GM19397 (cell line): ENCODE data around the gene SLC39A6.
"Not testable (repeated sequence)": the region's sequence is repeated elsewhere in the genome, so short reads cannot be mapped to it uniquely, and the experiment has no call there.

Source experiments
- ATAC-seq: cut with Tn5 transposase; IDR thresholded peaks from one replicate; pipeline ENCODE4 v1.9.1; 2021; ENCODE audit warnings: mild to moderate bottlenecking, moderate library complexity; ENCODE audit not compliant: unreplicated experiment

SLC39A6 gene

GRCh38 chr18:36129300-36130038, at the start of gene SLC39A6, which contains the start of gene ELP2:
Gene SLC39A6, minus strand, starts transcription at chr18:36129340. Its CDS starts 2,333 bp downstream, at chr18:36127007.
Gene ELP2, plus strand, starts transcription at chr18:36129899. Its CDS starts 35 bp downstream, at chr18:36129934.
- peak; percentile 92 for ATAC-seq

GRCh38 chr18:36177913-36178312, 48.8 kb upstream of the SLC39A6 start:
- no peak for ATAC-seq

GRCh38 chr18:36176711-36177110, 47.6 kb upstream of the SLC39A6 start:
- no peak for ATAC-seq

GRCh38 chr18:36176177-36176584, 47.0 kb upstream of the SLC39A6 start:
- ATAC-seq = no peak

- ATAC-seq = no peak
These were observed 46.3 kb upstream of the SLC39A6 start for GRCh38 chr18:36175481-36175880.

- ATAC-seq = no peak
These were observed 40.8 kb upstream of the SLC39A6 start for GRCh38 chr18:36169938-36170337.

GRCh38 chr18:36168296-36168695, 39.2 kb upstream of the SLC39A6 start:
- not testable (repeated sequence) for ATAC-seq

GRCh38 chr18:36167692-36168218, 38.6 kb upstream of the SLC39A6 start:
- no peak for ATAC-seq

- no peak for ATAC-seq
These were observed 33.8 kb upstream of the SLC39A6 start for GRCh38 chr18:36162981-36163380.

GRCh38 chr18:36160959-36161371, 31.8 kb upstream of the SLC39A6 start:
- no peak for ATAC-seq

- ATAC-seq = no peak
These were observed 29.2 kb upstream of the SLC39A6 start for GRCh38 chr18:36158266-36158867.

- no peak for ATAC-seq
These were observed 28.3 kb upstream of the SLC39A6 start for GRCh38 chr18:36157441-36157840.

GRCh38 chr18:36155851-36156757, 27.0 kb upstream of the SLC39A6 start:
- ATAC-seq = no peak

- ATAC-seq = no peak
These were observed 24.6 kb upstream of the SLC39A6 start for GRCh38 chr18:36153771-36154170.

GRCh38 chr18:36153203-36153602, 24.1 kb upstream of the SLC39A6 start:
- no peak for ATAC-seq

GRCh38 chr18:36152781-36153180, 23.6 kb upstream of the SLC39A6 start:
- no peak for ATAC-seq

GRCh38 chr18:36149514-36150289, 20.6 kb upstream of the SLC39A6 start:
- ATAC-seq = peak; percentile 93

GRCh38 chr18:36143391-36143790, 14.3 kb upstream of the SLC39A6 start:
- ATAC-seq = no peak

GRCh38 chr18:36142751-36143150, 13.6 kb upstream of the SLC39A6 start:
- ATAC-seq = no peak

GRCh38 chr18:36141576-36141975, 12.4 kb upstream of the SLC39A6 start:
- no peak for ATAC-seq
